SHP77 treated with DMSO at 0.1 percent for 48 hours (cell line): ENCODE data around the gene CPNE4.

Experiments used
- DNase-seq: peaks from one replicate; lab custom pipeline; 2025; lab: John Stamatoyannopoulos, UW

The CPNE4 gene

GRCh38 chr3:131796558-131797198 is 238.1 kb downstream of the CPNE4 start:
- no peak for DNase-seq

GRCh38 chr3:131796111-131796510 is 238.7 kb downstream of the CPNE4 start:
- DNase-seq: no peak

GRCh38 chr3:131795390-131796090 is 239.3 kb downstream of the CPNE4 start:
- DNase-seq: no peak

- peak; percentile 0 for DNase-seq
Observed at GRCh38 chr3:131794766-131795388, 239.9 kb downstream of the CPNE4 start.

GRCh38 chr3:131793870-131794269 is 240.9 kb downstream of the CPNE4 start:
- no peak for DNase-seq

GRCh38 chr3:131789188-131789587 is 245.6 kb downstream of the CPNE4 start:
- no peak for DNase-seq

- no peak for DNase-seq
Observed at GRCh38 chr3:131786386-131786785, 248.4 kb downstream of the CPNE4 start.

GRCh38 chr3:131782751-131783150 is 252.1 kb downstream of the CPNE4 start:
- no peak for DNase-seq

GRCh38 chr3:131778526-131778925 is 256.3 kb downstream of the CPNE4 start:
- no peak for DNase-seq

- DNase-seq: no peak
Observed at GRCh38 chr3:131775650-131776049, 259.2 kb downstream of the CPNE4 start.

- DNase-seq: no peak
Observed at GRCh38 chr3:131772269-131773026, 262.4 kb downstream of the CPNE4 start.

GRCh38 chr3:131762981-131763564 is 271.7 kb downstream of the CPNE4 start:
- no peak for DNase-seq

- no peak for DNase-seq
Observed at GRCh38 chr3:131756405-131756804, 278.4 kb downstream of the CPNE4 start.

- no peak for DNase-seq
Observed at GRCh38 chr3:131755380-131755779, 279.4 kb downstream of the CPNE4 start.

- DNase-seq: no peak
Observed at GRCh38 chr3:131750256-131750655, 284.6 kb downstream of the CPNE4 start.

GRCh38 chr3:131749826-131750225 is 285.0 kb downstream of the CPNE4 start:
- DNase-seq: no peak

- DNase-seq: no peak
Observed at GRCh38 chr3:131747466-131747865, 287.3 kb downstream of the CPNE4 start.

GRCh38 chr3:131744765-131745164 is 290.0 kb downstream of the CPNE4 start:
- no peak for DNase-seq

- DNase-seq: no peak
Observed at GRCh38 chr3:131743126-131743525, 291.7 kb downstream of the CPNE4 start.

- no peak for DNase-seq
Observed at GRCh38 chr3:131739211-131739610, 295.6 kb downstream of the CPNE4 start.

GRCh38 chr3:131738095-131738494 is 296.7 kb downstream of the CPNE4 start:
- no peak for DNase-seq

GRCh38 chr3:131735544-131735943 is 299.3 kb downstream of the CPNE4 start:
- no peak for DNase-seq
